ENCODE results near the gene LRRC46.

DNA sequence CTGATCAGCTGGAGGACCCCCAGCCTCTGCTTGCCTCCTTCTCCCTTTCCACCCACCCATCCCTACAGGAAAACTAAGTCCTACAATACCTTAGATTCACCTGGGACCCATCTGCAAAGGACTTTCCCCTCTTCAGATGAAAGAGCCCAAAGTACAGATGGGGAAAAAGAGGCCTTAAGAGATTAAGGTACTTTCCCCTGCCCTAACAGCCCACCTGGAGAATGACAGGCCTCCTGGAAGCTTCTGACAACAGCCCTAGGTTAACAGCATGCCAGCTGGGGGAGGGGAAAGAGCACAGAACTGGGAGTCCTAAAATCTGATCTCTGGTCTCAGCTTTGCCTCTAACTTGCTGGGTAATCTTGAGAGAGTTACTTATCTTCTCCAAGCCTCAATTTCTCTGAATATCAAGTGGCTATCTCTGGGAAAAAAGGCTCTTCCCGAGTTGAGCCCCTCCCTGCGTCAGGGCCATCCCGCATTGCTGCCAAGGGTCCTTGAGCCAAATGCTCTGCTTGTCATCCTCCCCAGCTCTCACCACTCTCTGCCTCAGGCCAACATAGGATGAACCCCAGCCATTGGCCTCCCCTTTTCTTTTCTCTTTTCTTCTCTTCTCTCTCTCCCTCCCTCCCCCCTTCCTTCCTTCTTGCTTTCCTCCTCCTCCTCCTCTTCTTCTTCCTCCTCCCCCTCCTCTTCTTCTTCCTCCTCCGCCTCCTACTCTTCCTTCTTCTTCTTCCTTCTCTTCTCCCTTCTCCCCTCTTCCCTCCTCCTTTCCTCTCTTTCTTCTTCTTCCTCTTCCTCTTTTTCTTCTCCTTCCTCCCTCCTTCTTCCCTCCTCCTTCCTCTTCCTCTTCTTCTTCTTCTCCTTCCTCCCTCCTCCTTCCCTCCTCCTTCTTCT lies 42.0 kb downstream of the LRRC46 start:
- TF ChIP-seq ESRRG (CRISPR knock-in tag; IDR thresholded peaks at IDR 0.05) (no peak), CSDC2 (CRISPR knock-in tag; IDR thresholded peaks at IDR 0.05) (no peak), ZFP30 (CRISPR knock-in tag; IDR thresholded peaks at IDR 0.05) (no peak), OSR1 (CRISPR knock-in tag; IDR thresholded peaks at IDR 0.05) (no peak), ZNF565 (CRISPR knock-in tag; conservative IDR thresholded peaks at IDR 0.05; ENCODE audit: low read depth) (no peak), BACH2 (CRISPR knock-in tag; IDR thresholded peaks at IDR 0.05; ENCODE audit: borderline replicate concordance) (no peak)
